Spleen (tissue), 13 donors: ENCODE measurements around the gene ACOXL. TPM values are rescaled to one million over a fixed set of nuclear protein-coding genes. Genes with fewer than 3 reads are reported as not detected.
A peak's percentile ranks its signal among the peaks of the same experiment; 100 is the strongest.
"Not testable (repeated sequence)": the region's sequence is repeated elsewhere in the genome, so short reads cannot be mapped to it uniquely, and the experiment has no call there.

Source experiments
- DNase-seq: peaks from one replicate; pipeline ENCODE4 v3.0.0-alpha.2; 2020
- H3K27ac ChIP-seq, 8 donors: fragments of 200-600 bp; sonication (generic) in 7 of 8; 1 replicate in 4 of 8; 2 replicates in 4 of 8; pipeline versions ENCODE4 v1.5.0 to v1.8.0; 2016 to 2021; ENCODE audit warnings: inconsistent platforms in 4 of 8, mild to moderate bottlenecking in 4 of 8, moderate library complexity in 1 of 8
- H3K27me3 ChIP-seq, 7 donors: fragments of 200-600 bp; sonication (generic) in 6 of 7; replicated peaks in 1 of 7; 1 replicate in 4 of 7; 2 replicates in 3 of 7; pipeline versions ENCODE4 v1.5.0 to v1.8.0; 2016 to 2021; ENCODE audit warnings: inconsistent platforms in 3 of 7, mild to moderate bottlenecking in 1 of 7
- H3K36me3 ChIP-seq, 6 donors: fragments of 200-600 bp; sonication (generic) in 5 of 6; 1 replicate in 4 of 6; 2 replicates in 2 of 6; pipeline versions ENCODE4 v1.5.0 to v1.8.0; 2016 to 2021; ENCODE audit warnings: inconsistent platforms in 2 of 6
- H3K4me1 ChIP-seq, 6 donors: fragments of 200-600 bp; sonication (generic) in 5 of 6; 1 replicate in 3 of 6; 2 replicates in 3 of 6; pipeline versions ENCODE4 v1.5.0 to v1.8.0; 2016 to 2021; ENCODE audit warnings: inconsistent platforms in 3 of 6
- H3K4me3 ChIP-seq, 8 donors: fragments of 200-600 bp; sonication (generic) in 7 of 8; 1 replicate in 4 of 8; 2 replicates in 4 of 8; pipeline versions ENCODE4 v1.5.0 to v1.8.0; 2016 to 2021; ENCODE audit warnings: inconsistent platforms in 4 of 8, mild to moderate bottlenecking in 4 of 8, moderate library complexity in 2 of 8
- H3K9me3 ChIP-seq, 8 donors: fragments of 200-600 bp; sonication (generic) in 7 of 8; 1 replicate in 4 of 8; 2 replicates in 4 of 8; pipeline versions ENCODE4 v1.5.0 to v1.8.0; 2016 to 2021; ENCODE audit warnings: inconsistent platforms in 4 of 8
- CTCF ChIP-seq, 11 experiments: fragments of 200-600 bp in 7 of 11; fragments of 450-650 bp in 4 of 11; sonication (generic) in 4 of 11; IDR thresholded peaks in 8 of 11; conservative IDR thresholded peaks in 3 of 11; 1 replicate in 7 of 11; 2 replicates in 4 of 11; pipeline versions ENCODE4 v1.4.0 to v1.8.0; 2016 to 2021; ENCODE audit warnings: antibody characterized with exemption in 11 of 11, inconsistent platforms in 4 of 11, mild to moderate bottlenecking in 1 of 11
- POLR2A ChIP-seq, 3 donors: fragments of 450-650 bp; IDR thresholded peaks; one replicate each; pipeline ENCODE4 v1.5.1; 2017; ENCODE audit warnings: antibody characterized with exemption in 3 of 3, mild to moderate bottlenecking in 1 of 3
- POLR2AphosphoS5 ChIP-seq, 3 donors: sonication (generic); formaldehyde crosslinking; IDR thresholded peaks; one replicate each; pipeline ENCODE4 v1.5.1; 2017; ENCODE audit warnings: antibody characterized with exemption in 3 of 3
- WGBS, 5 donors: extraction: QIAGEN DNeasy Blood & Tissue Kit in 3 of 5; methylation state at CpG; one replicate each; pipeline versions ENCODE4 v1.1.5 to v1.1.7; 2013 to 2018; 5-methylcytosine and 5-hydroxymethylcytosine counted together
- intact Hi-C: fragments of 100-400 bp; cut with DNase I; formaldehyde crosslinking; loops from one replicate; pipeline ENCODE4 v1.15.0; 2023; ENCODE audit warnings: low total_unique reads
- long read RNA-seq, 2 donors: transcript quantifications; one replicate each; lab custom pipeline, GENCODE V29; 2026
- polyA plus RNA-seq, 3 donors: library from polyadenylated mRNA; stranded (reverse); fragments of 200-250 nt; gene quantifications; one replicate each; pipeline ENCODE4 v1.2.1, GENCODE V29; 2013
- total RNA-seq, 7 donors: library from RNA; depleted of rRNA in 3 of 7; stranded (reverse); fragments of >200 nt in 3 of 7; fragmentation: NEBNext Ultra II Directional in 4 of 7; extraction: Animal tissue kit (Norgen Biotek cat#: 25700) in 4 of 7; gene quantifications; one replicate each; pipeline versions ENCODE4 v1.1.0 to v1.2.1, GENCODE V29; 2016 to 2021
- donor health status: healthy with polysubstance abuse.
- donor health status: DM: no; HTN: no; CAD: no; lungs with moderate emphysema.
- donor health status: DM: no; HTN: no; CAD: no.
- donor health status: Bipolar disorder and iron deficiency.
- donor health status: healthy.
- donor health status: DM: no; HTN: no; CAD: no.
- donor health status: DM: yes; HTN: yes; CAD: no.

The ACOXL gene
- total RNA-seq (1 to 10 TPM in 1 of 7 donors, under 1 TPM in 6; 0.20 to 1.0 (median 0.77) TPM), polyA plus RNA-seq (under 1 TPM; 0.04 to 0.16 (median 0.09) TPM)
- long read RNA-seq, donor 1 = 0 reads
- long read RNA-seq, donor 2 = 0 reads

- DNase-seq = peak; percentile 84
- TF ChIP-seq POLR2A (IDR thresholded peaks at IDR 0.05) (no peak), POLR2AphosphoS5 (IDR thresholded peaks at IDR 0.05) (no peak), CTCF (IDR thresholded peaks at IDR 0.05 in 8 of 11, conservative IDR thresholded peaks at IDR 0.05 in 3 of 11) (no peak)
- Histone ChIP-seq H3K9me3 (no peaks in the 10 kb centered on the region), H3K27ac (no peak within 1 kb of the TSS), H3K36me3 (no peaks in the 10 kb centered on the region), H3K27me3 (peaks cover 0 to 77% (median 56%) of the 10 kb centered on the region in 7 donors), H3K4me1 (peaks cover 4 to 17% (median 13%) of the 10 kb centered on the region in 6 donors), H3K4me3 (peak within 1 kb of the TSS; percentile 13 to 67 (median 33))
- 2 to 12% (median 4%) methylated on average over 39 to 94 of the region's 94 CpGs for WGBS, 5 donors
- intact Hi-C loops = no loop called here
Observed at GRCh38 chr2:110732422-110733413, at the start of gene ACOXL. Gene ACOXL, plus strand, starts transcription at chr2:110732573. Its CDS starts 35,817 bp downstream, at chr2:110768390.

GRCh38 chr2:110682872-110683271 is 49.5 kb upstream of the ACOXL start:
- no peak for TF ChIP-seq CTCF (IDR thresholded peaks at IDR 0.05 in 8 of 11, conservative IDR thresholded peaks at IDR 0.05 in 3 of 11)
- TF ChIP-seq POLR2AphosphoS5 (IDR thresholded peaks at IDR 0.05) = no peak
- TF ChIP-seq POLR2A (IDR thresholded peaks at IDR 0.05) = no peak
- Histone ChIP-seq H3K27ac (no peak overlapping the region), H3K36me3 (no peaks in the 10 kb centered on the region), H3K4me1 (peaks cover 5 to 16% (median 12%) of the 10 kb centered on the region in 6 donors), H3K9me3 (peaks cover 0 to 15% (median 11%) of the 10 kb centered on the region in 8 donors), H3K4me3 (no peak overlapping the region), H3K27me3 (no peaks in the 10 kb centered on the region)
- intact Hi-C loops = no loop called here
- DNase-seq = no peak
- 90 to 100% (median 95%) methylated on average over 1 of the region's 1 CpG for WGBS, 5 donors

- H3K27ac ChIP-seq, intact Hi-C loops, H3K4me3 ChIP-seq, H3K36me3 ChIP-seq, H3K27me3 ChIP-seq, DNase-seq, H3K4me1 ChIP-seq: not testable (repeated sequence)
- 67 to 75% (median 74%) methylated on average over 9 of the region's 9 CpGs for whole genome bisulfite sequencing, 5 donors
- peaks cover 0 to 20% (median 11%) of the 10 kb centered on the region in 8 donors for H3K9me3 ChIP-seq
Observed at GRCh38 chr2:110687775-110688484, 44.4 kb upstream of the ACOXL start.

GRCh38 chr2:110688594-110689091 is 43.7 kb upstream of the ACOXL start:
- H3K4me3 ChIP-seq = no peak overlapping the region
- H3K27me3 ChIP-seq = no peaks in the 10 kb centered on the region
- peaks cover 0 to 20% (median 11%) of the 10 kb centered on the region in 8 donors for H3K9me3 ChIP-seq
- 55 to 75% (median 66%) methylated on average over 5 of the region's 5 CpGs for WGBS, 5 donors
- H3K36me3 ChIP-seq = no peaks in the 10 kb centered on the region
- no peak overlapping the region for H3K27ac ChIP-seq
- H3K4me1 ChIP-seq = no peaks in the 10 kb centered on the region
- intact Hi-C loops = no loop called here
- no peak for TF ChIP-seq POLR2A (IDR thresholded peaks at IDR 0.05)
- TF ChIP-seq POLR2AphosphoS5 (IDR thresholded peaks at IDR 0.05) = no peak
- TF ChIP-seq CTCF (IDR thresholded peaks at IDR 0.05 in 8 of 11, conservative IDR thresholded peaks at IDR 0.05 in 3 of 11) = no peak
- no peak for DNase-seq
